ENCODE results near the gene TMEM123. TPM values are rescaled to one million over a fixed set of nuclear protein-coding genes. Genes with fewer than 3 reads are reported as not detected.

The TMEM123 gene
- total RNA-seq, 3 donors from 2014 or later (not counting 1 experiment from before 2014, with no cell fraction given), result 100 to 126 (median 118) TPM

GRCh38 chr11:102478673-102479299 lies 26.2 kb upstream of the TMEM123 start:
- H3K4me1 ChIP-seq (ENCODE audit: control insufficient read depth, insufficient read depth, low read length), result peaks cover 4% of the 10 kb centered on the region
- Mint-ChIP-seq H3K27me3 (ENCODE audit: low read depth in 2 of 2) (peaks cover 0 to 3% of the 10 kb centered on the region in 2 donors), H3K4me1 (peaks cover 8 to 9% of the 10 kb centered on the region in 2 donors), H3K27ac (no peak overlapping the region), H3K4me3 (no peak overlapping the region), H3K9me3 (no peaks in the 10 kb centered on the region), H3K36me3 (no peaks in the 10 kb centered on the region)
- DNase-seq (no peak), ATAC-seq (no peak)
- no peaks in the 10 kb centered on the region for H3K36me3 ChIP-seq (ENCODE audit: control insufficient read depth, insufficient read depth, low read length)
- no peaks in the 10 kb centered on the region for H3K9me3 ChIP-seq (ENCODE audit: control insufficient read depth, insufficient read depth, low read length)
- intact Hi-C loops (cut with micrococcal nuclease), result no loop called here
- no peaks in the 10 kb centered on the region for H3K27me3 ChIP-seq (ENCODE audit: control insufficient read depth, insufficient read depth, low read length)
- H3K27ac ChIP-seq (ENCODE audit: low read length), result no peak overlapping the region
- no peak overlapping the region for H3K4me3 ChIP-seq (ENCODE audit: low read length)
- no peak for TF ChIP-seq CTCF (IDR thresholded peaks at IDR 0.05)
- no CpG with 5 or more reads among the region's 1 CpG for WGBS (ENCODE audit: insufficient coverage)

- no peak for TF ChIP-seq CTCF (IDR thresholded peaks at IDR 0.05)
- Histone ChIP-seq H3K27me3 (ENCODE audit: control insufficient read depth, insufficient read depth, low read length) (no peaks in the 10 kb centered on the region), H3K27ac (ENCODE audit: low read length) (no peak overlapping the region), H3K4me1 (ENCODE audit: control insufficient read depth, insufficient read depth, low read length) (peaks cover 4% of the 10 kb centered on the region), H3K4me3 (ENCODE audit: low read length) (no peak overlapping the region), H3K36me3 (ENCODE audit: control insufficient read depth, insufficient read depth, low read length) (no peaks in the 10 kb centered on the region), H3K9me3 (ENCODE audit: control insufficient read depth, insufficient read depth, low read length) (no peaks in the 10 kb centered on the region)
- H3K27ac Mint-ChIP-seq, result peak overlapping the region in 1 of 2 donors; percentile 39
- peak in 1 of 2 donors; percentile 61 for DNase-seq
- no peaks in the 10 kb centered on the region for H3K36me3 Mint-ChIP-seq
- H3K27me3 Mint-ChIP-seq (ENCODE audit: low read depth in 2 of 2), result peaks cover 0 to 6% of the 10 kb centered on the region in 2 donors
- no peaks in the 10 kb centered on the region for H3K9me3 Mint-ChIP-seq
- intact Hi-C loops (cut with micrococcal nuclease), result no loop called here
- no peak overlapping the region for H3K4me3 Mint-ChIP-seq
- ATAC-seq, result peak; percentile 59 to 81 (median 66)
- H3K4me1 Mint-ChIP-seq, result peaks cover 8 to 9% of the 10 kb centered on the region in 2 donors
- 6% methylated on average over 1 of the region's 1 CpG for WGBS (ENCODE audit: insufficient coverage)
These were observed 24.2 kb upstream of the TMEM123 start for GRCh38 chr11:102476812-102477211.

- Histone ChIP-seq H3K9me3 (ENCODE audit: control insufficient read depth, insufficient read depth, low read length) (no peaks in the 10 kb centered on the region), H3K4me3 (ENCODE audit: low read length) (no peak overlapping the region), H3K27ac (ENCODE audit: low read length) (no peak overlapping the region), H3K36me3 (ENCODE audit: control insufficient read depth, insufficient read depth, low read length) (no peaks in the 10 kb centered on the region), H3K4me1 (ENCODE audit: control insufficient read depth, insufficient read depth, low read length) (peaks cover 4% of the 10 kb centered on the region), H3K27me3 (ENCODE audit: control insufficient read depth, insufficient read depth, low read length) (no peaks in the 10 kb centered on the region)
- no peak for TF ChIP-seq CTCF (IDR thresholded peaks at IDR 0.05)
- peaks cover 6% of the 10 kb centered on the region in 2 donors for H3K27me3 Mint-ChIP-seq (ENCODE audit: low read depth in 2 of 2)
- WGBS (ENCODE audit: insufficient coverage), result 91% methylated on average over 1 of the region's 1 CpG
- DNase-seq, result no peak
- intact Hi-C loops (cut with micrococcal nuclease), result no loop called here
- H3K9me3 Mint-ChIP-seq, result no peaks in the 10 kb centered on the region
- peak overlapping the region in 1 of 2 donors; percentile 39 for H3K27ac Mint-ChIP-seq
- H3K4me3 Mint-ChIP-seq, result no peak overlapping the region
- H3K36me3 Mint-ChIP-seq, result no peaks in the 10 kb centered on the region
- no peak for ATAC-seq
- H3K4me1 Mint-ChIP-seq, result peaks cover 8 to 9% of the 10 kb centered on the region in 2 donors
These were observed 23.5 kb upstream of the TMEM123 start for GRCh38 chr11:102476069-102476468.

- H3K4me3 ChIP-seq (ENCODE audit: low read length), result no peak overlapping the region
- H3K27me3 ChIP-seq (ENCODE audit: control insufficient read depth, insufficient read depth, low read length), result no peaks in the 10 kb centered on the region
- intact Hi-C loops (cut with micrococcal nuclease), result no loop called here
- Mint-ChIP-seq H3K27me3 (ENCODE audit: low read depth in 2 of 2) (peaks cover 3 to 14% of the 10 kb centered on the region in 2 donors), H3K27ac (no peak overlapping the region), H3K4me3 (no peak overlapping the region), H3K9me3 (no peaks in the 10 kb centered on the region), H3K4me1 (peaks cover 14 to 17% of the 10 kb centered on the region in 2 donors), H3K36me3 (no peaks in the 10 kb centered on the region)
- no peak overlapping the region for H3K27ac ChIP-seq (ENCODE audit: low read length)
- DNase-seq (peak in 1 of 2 donors; percentile 43), ATAC-seq (no peak)
- no peak for TF ChIP-seq CTCF (IDR thresholded peaks at IDR 0.05)
- 95% methylated on average over 5 of the region's 5 CpGs for WGBS (ENCODE audit: insufficient coverage)
- H3K4me1 ChIP-seq (ENCODE audit: control insufficient read depth, insufficient read depth, low read length), result peaks cover 14% of the 10 kb centered on the region
- H3K36me3 ChIP-seq (ENCODE audit: control insufficient read depth, insufficient read depth, low read length), result no peaks in the 10 kb centered on the region
- H3K9me3 ChIP-seq (ENCODE audit: control insufficient read depth, insufficient read depth, low read length), result no peaks in the 10 kb centered on the region
These were observed 21.0 kb upstream of the TMEM123 start for GRCh38 chr11:102473543-102473942.

Measured in natural killer cell (primary cell).